ENCODE measurements around the gene PROCA1. TPM values are rescaled to one million over a fixed set of nuclear protein-coding genes. Genes with fewer than 3 reads are reported as not detected.

Gene PROCA1
- total RNA-seq, 1 donor from 2014 or later = 3.0 TPM

GRCh38 chr17:28704219-28704858 is 7.3 kb downstream of the PROCA1 start:
- H3K27ac Mint-ChIP-seq (ENCODE audit: unreplicated experiment) = no peak overlapping the region
- H3K4me3 Mint-ChIP-seq (ENCODE audit: unreplicated experiment) = no peak overlapping the region
- no peak for TF ChIP-seq CTCF (IDR thresholded peaks at IDR 0.05)
- no peaks in the 10 kb centered on the region for H3K9me3 Mint-ChIP-seq (ENCODE audit: unreplicated experiment)
- H3K27me3 Mint-ChIP-seq (ENCODE audit: unreplicated experiment) = no peaks in the 10 kb centered on the region
- peaks cover 25% of the 10 kb centered on the region for H3K36me3 Mint-ChIP-seq (ENCODE audit: unreplicated experiment)
- no peaks in the 10 kb centered on the region for H3K4me1 Mint-ChIP-seq (ENCODE audit: unreplicated experiment)
- no peak for DNase-seq (ENCODE audit: extremely low spot score, unreplicated experiment)

- Mint-ChIP-seq H3K9me3 (ENCODE audit: unreplicated experiment) (no peaks in the 10 kb centered on the region), H3K27ac (ENCODE audit: unreplicated experiment) (no peak overlapping the region), H3K4me3 (ENCODE audit: unreplicated experiment) (no peak overlapping the region), H3K36me3 (ENCODE audit: unreplicated experiment) (peaks cover 25% of the 10 kb centered on the region), H3K4me1 (ENCODE audit: unreplicated experiment) (no peaks in the 10 kb centered on the region), H3K27me3 (ENCODE audit: unreplicated experiment) (no peaks in the 10 kb centered on the region)
- TF ChIP-seq CTCF (IDR thresholded peaks at IDR 0.05) = no peak
- DNase-seq (ENCODE audit: extremely low spot score, unreplicated experiment) = no peak
Measured at GRCh38 chr17:28703552-28704218, 8.0 kb downstream of the PROCA1 start.

- H3K4me1 Mint-ChIP-seq (ENCODE audit: unreplicated experiment) = no peaks in the 10 kb centered on the region
- no peaks in the 10 kb centered on the region for H3K27me3 Mint-ChIP-seq (ENCODE audit: unreplicated experiment)
- no peaks in the 10 kb centered on the region for H3K9me3 Mint-ChIP-seq (ENCODE audit: unreplicated experiment)
- no peak for DNase-seq (ENCODE audit: extremely low spot score, unreplicated experiment)
- TF ChIP-seq CTCF (IDR thresholded peaks at IDR 0.05) = no peak
- H3K4me3 Mint-ChIP-seq (ENCODE audit: unreplicated experiment) = no peak overlapping the region
- no peak overlapping the region for H3K27ac Mint-ChIP-seq (ENCODE audit: unreplicated experiment)
- peaks cover 25% of the 10 kb centered on the region for H3K36me3 Mint-ChIP-seq (ENCODE audit: unreplicated experiment)
Measured at GRCh38 chr17:28702752-28703150, 8.9 kb downstream of the PROCA1 start.

GRCh38 chr17:28702026-28702751 is 9.5 kb downstream of the PROCA1 start:
- Mint-ChIP-seq H3K36me3 (ENCODE audit: unreplicated experiment) (peaks cover 25% of the 10 kb centered on the region), H3K27ac (ENCODE audit: unreplicated experiment) (no peak overlapping the region), H3K9me3 (ENCODE audit: unreplicated experiment) (no peaks in the 10 kb centered on the region), H3K4me3 (ENCODE audit: unreplicated experiment) (no peak overlapping the region), H3K27me3 (ENCODE audit: unreplicated experiment) (no peaks in the 10 kb centered on the region), H3K4me1 (ENCODE audit: unreplicated experiment) (no peaks in the 10 kb centered on the region)
- no peak for TF ChIP-seq CTCF (IDR thresholded peaks at IDR 0.05)
- DNase-seq (ENCODE audit: extremely low spot score, unreplicated experiment) = no peak
